Activated B cell treated with CpG ODN at 0.5 μM for 24 hours (primary cell): Measurements from ENCODE around the gene RSBN1. TPM values are rescaled to one million over a fixed set of nuclear protein-coding genes. Genes with fewer than 3 reads are reported as not detected.

Experiments
- ATAC-seq: fragments of 200-7000 bp; cut with Tn5 transposase; one replicate; pipeline ENCODE4 v1.10.0; 2021; ENCODE audit warnings: low read depth, mild to moderate bottlenecking, moderate library complexity
- CTCF ChIA-PET: fragments of 350-600 bp; sonication (Branson Sonifier 250); formaldehyde crosslinking; loops from one replicate; lab custom pipeline; 2021; ENCODE audit warnings: antibody characterized with exemption; lab: Charles Lee
- POLR2A ChIA-PET: fragments of 350-600 bp; sonication (Branson Sonifier 250); formaldehyde crosslinking; loops from one replicate; lab custom pipeline; 2021; ENCODE audit warnings: antibody characterized with exemption; lab: Charles Lee
- DNase-seq: peaks from one replicate; pipeline ENCODE4 v3.0.0; 2022
- H3K27ac Mint-ChIP-seq: one replicate; pipeline ENCODE4 v1.8.0; 2020; ENCODE audit warnings: mixed read lengths
- H3K27me3 Mint-ChIP-seq: one replicate; pipeline ENCODE4 v1.8.0; 2021; ENCODE audit warnings: mixed read lengths
- H3K36me3 Mint-ChIP-seq: one replicate; pipeline ENCODE4 v1.8.0; 2021; ENCODE audit warnings: low read depth, mixed read lengths
- H3K4me1 Mint-ChIP-seq: one replicate; pipeline ENCODE4 v1.8.0; 2021; ENCODE audit warnings: mixed read lengths
- H3K4me3 Mint-ChIP-seq: one replicate; pipeline ENCODE4 v1.8.0; 2020; ENCODE audit warnings: mild to moderate bottlenecking, mixed read lengths
- H3K9me3 Mint-ChIP-seq: one replicate; pipeline ENCODE4 v1.8.0; 2020; ENCODE audit warnings: mixed read lengths
- CTCF ChIP-seq: fragments of 200-600 bp; IDR thresholded peaks from one replicate; pipeline ENCODE4 v1.8.0; 2022; ENCODE audit warnings: antibody characterized with exemption, mild to moderate bottlenecking
- intact Hi-C: fragments of 100-400 bp; cut with micrococcal nuclease; formaldehyde crosslinking; loops from one replicate; pipeline ENCODE4 v1.15.1; 2024
- total RNA-seq: library from RNA; stranded (reverse); gene quantifications from 2 replicates; pipeline ENCODE4 v1.2.3, GENCODE V29; 2022

The RSBN1 gene
- total RNA-seq, 1 donor from 2014 or later = 29.1 TPM

- ATAC-seq (no peak), DNase-seq (no peak)
- intact Hi-C loops = no loop called here
- CTCF ChIA-PET = no interaction called here
- POLR2A ChIA-PET = no interaction called here
- no peak for TF ChIP-seq CTCF
- Mint-ChIP-seq H3K4me3 (no peak overlapping the region), H3K9me3 (no peaks in the 10 kb centered on the region), H3K36me3 (peaks cover 24% of the 10 kb centered on the region), H3K27me3 (no peaks in the 10 kb centered on the region), H3K27ac (no peak overlapping the region), H3K4me1 (no peaks in the 10 kb centered on the region)
Observed at GRCh38 chr1:113747376-113747775, 64.9 kb downstream of the RSBN1 start.

- no peak for TF ChIP-seq CTCF
- POLR2A ChIA-PET = no interaction called here
- Mint-ChIP-seq H3K4me1 (peaks cover 1% of the 10 kb centered on the region), H3K9me3 (no peaks in the 10 kb centered on the region), H3K36me3 (peaks cover 28% of the 10 kb centered on the region), H3K27ac (no peak overlapping the region), H3K4me3 (no peak overlapping the region), H3K27me3 (no peaks in the 10 kb centered on the region)
- DNase-seq = no peak
- CTCF ChIA-PET = no interaction called here
- ATAC-seq = no peak
- intact Hi-C loops = no loop called here
Observed at GRCh38 chr1:113745425-113745824, 66.9 kb downstream of the RSBN1 start.

GRCh38 chr1:113744114-113744513 is 68.2 kb downstream of the RSBN1 start:
- ChIA-PET POLR2A (interaction anchor here (0.6 kb wide), 2 partner anchors 45 to 133 kb away, joined by 7 to 8 read pairs; no protein-coding TSS in a partner anchor), CTCF (no interaction called here)
- Mint-ChIP-seq H3K27me3 (no peaks in the 10 kb centered on the region), H3K27ac (no peak overlapping the region), H3K36me3 (peaks cover 19% of the 10 kb centered on the region), H3K4me1 (peaks cover 8% of the 10 kb centered on the region), H3K9me3 (no peaks in the 10 kb centered on the region), H3K4me3 (no peak overlapping the region)
- DNase-seq = no peak
- TF ChIP-seq CTCF = no peak
- ATAC-seq = no peak
- intact Hi-C loops = no loop called here

- no peaks in the 10 kb centered on the region for H3K9me3 Mint-ChIP-seq
- H3K27ac Mint-ChIP-seq = no peak overlapping the region
- intact Hi-C loops = no loop called here
- H3K4me1 Mint-ChIP-seq = peaks cover 8% of the 10 kb centered on the region
- no peak for DNase-seq
- no peaks in the 10 kb centered on the region for H3K27me3 Mint-ChIP-seq
- no peak for TF ChIP-seq CTCF
- POLR2A ChIA-PET = interaction anchor here (0.6 to 0.7 kb wide), 2 partner anchors 11 to 572 kb away, joined by 3 read pairs; no protein-coding TSS in a partner anchor
- no peak overlapping the region for H3K4me3 Mint-ChIP-seq
- CTCF ChIA-PET = no interaction called here
- ATAC-seq = no peak
- H3K36me3 Mint-ChIP-seq = peaks cover 20% of the 10 kb centered on the region
Observed at GRCh38 chr1:113742515-113742914, 69.8 kb downstream of the RSBN1 start.

- DNase-seq (no peak), ATAC-seq (no peak)
- TF ChIP-seq CTCF = no peak
- Mint-ChIP-seq H3K4me1 (no peaks in the 10 kb centered on the region), H3K36me3 (peaks cover 42% of the 10 kb centered on the region), H3K27me3 (no peaks in the 10 kb centered on the region), H3K9me3 (no peaks in the 10 kb centered on the region), H3K27ac (no peak overlapping the region), H3K4me3 (no peak overlapping the region)
- intact Hi-C loops = no loop called here
- CTCF ChIA-PET = no interaction called here
- POLR2A ChIA-PET = no interaction called here
Observed at GRCh38 chr1:113734357-113735055, 77.8 kb downstream of the RSBN1 start.
